ENCODE measurements around the gene FRS3. TPM values are rescaled to one million over a fixed set of nuclear protein-coding genes. Genes with fewer than 3 reads are reported as not detected.

FRS3 gene
- total and polyA plus RNA-seq, 2 of the 8 experiments (the other 6 are each of a cell fraction or from before 2014, with no cell fraction given) = 3.4 to 4.4 TPM

GRCh38 chr6:41746107-41746506 is 33.6 kb downstream of the FRS3 start (continued):
- TF ChIP-seq CHD7 (IDR thresholded peaks at IDR 0.05; ENCODE audit: insufficient replicate concordance, low read length) (no peak), SP2 (IDR thresholded peaks at IDR 0.05; ENCODE audit: low read length) (no peak), SIN3A (conservative IDR thresholded peaks at IDR 0.05 in 1 of 2, IDR thresholded peaks at IDR 0.05 in 1 of 2; ENCODE audit: low read depth in 1 of 2, low read length in 2 of 2) (no peak), NRF1 (IDR thresholded peaks at IDR 0.05; ENCODE audit: low read depth, low read length) (no peak), SAP30 (IDR thresholded peaks at IDR 0.05; ENCODE audit: insufficient read depth, insufficient replicate concordance, low read length) (no peak), POLR2AphosphoS5 (IDR thresholded peaks at IDR 0.05; ENCODE audit: low read depth, low read length) (no peak), CTCF (IDR thresholded peaks at IDR 0.05; ENCODE audit: control extremely low read depth in 1 of 3, insufficient read depth in 1 of 3, low read depth in 1 of 3, low read length in 3 of 3) (no peak), TBP (IDR thresholded peaks at IDR 0.05; ENCODE audit: low read depth, low read length) (no peak)
